Stimulated activated CD8-positive, alpha-beta memory T cell treated with anti-CD3 and anti-CD28 coated beads, Interleukin-12 subunit alpha, Interleukin-12 subunit beta, amount 100 ng/mL, for 1 hour (primary cell): ENCODE measurements around the gene TEX22.

Source experiments
- DNase-seq: peaks from one replicate; pipeline ENCODE4 v3.0.0-alpha.2; 2020; ENCODE audit warnings: low read depth

Gene TEX22

DNA sequence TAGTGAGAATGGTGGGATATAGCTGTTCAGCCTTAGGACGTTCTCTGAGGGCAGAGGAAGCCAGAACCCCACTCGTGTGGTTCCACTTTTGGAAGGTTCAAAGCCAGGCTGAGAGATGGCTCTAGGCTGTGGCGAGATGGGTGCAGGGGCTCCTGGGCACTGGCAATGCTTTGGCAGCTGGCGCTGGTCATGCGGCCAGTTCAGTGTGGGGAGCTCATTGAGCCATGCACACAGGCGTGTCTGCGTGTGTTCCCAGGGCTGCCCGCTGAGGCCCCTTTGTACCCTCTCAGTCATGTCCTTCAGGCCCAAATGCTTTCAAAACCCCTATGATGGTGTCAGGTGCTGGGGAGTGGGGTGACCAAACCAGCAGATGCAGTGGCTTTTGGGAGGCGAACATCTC lies 1.7 kb downstream of the TEX22 start:
- DNase-seq: no peak

DNA sequence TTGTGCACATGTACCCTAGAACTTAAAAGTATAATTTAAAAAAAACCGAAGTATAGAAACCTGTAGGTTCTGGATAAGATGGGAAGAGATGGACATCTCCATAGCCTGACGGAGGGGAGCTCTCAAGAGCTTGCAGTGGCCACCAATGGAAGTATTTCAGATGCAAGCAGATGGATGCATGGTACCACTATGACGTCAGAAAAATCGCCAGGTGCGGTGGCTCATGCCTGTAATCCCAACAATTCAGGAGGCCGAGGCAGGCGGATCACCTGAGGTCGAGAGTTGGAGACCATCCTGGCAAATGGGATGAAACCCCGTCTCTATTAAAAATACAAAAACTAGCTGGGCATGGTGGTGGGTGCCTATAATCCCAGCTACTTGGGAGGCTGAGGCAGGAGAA lies 3.4 kb downstream of the TEX22 start:
- DNase-seq: no peak

DNA sequence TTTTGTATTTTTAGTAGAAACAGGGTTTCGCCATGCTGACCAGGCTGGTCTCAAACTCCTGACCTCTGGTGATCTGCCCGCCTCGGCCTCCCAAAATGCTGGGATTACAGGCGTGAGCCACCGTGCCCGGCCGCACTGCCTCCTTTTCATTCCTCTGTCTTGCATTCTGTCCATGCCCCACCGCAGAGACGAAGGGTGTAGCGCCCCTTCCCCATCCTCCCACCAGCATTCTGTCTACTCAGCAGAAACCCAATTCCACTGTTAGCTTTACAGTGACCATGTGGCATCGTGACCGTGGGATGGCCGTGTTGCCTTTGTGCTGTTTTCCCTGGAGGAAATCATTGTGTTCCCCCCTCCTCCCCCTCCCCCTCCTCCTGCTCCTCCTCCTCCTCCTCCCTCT lies 10.3 kb downstream of the TEX22 start:
- DNase-seq: no peak

DNA sequence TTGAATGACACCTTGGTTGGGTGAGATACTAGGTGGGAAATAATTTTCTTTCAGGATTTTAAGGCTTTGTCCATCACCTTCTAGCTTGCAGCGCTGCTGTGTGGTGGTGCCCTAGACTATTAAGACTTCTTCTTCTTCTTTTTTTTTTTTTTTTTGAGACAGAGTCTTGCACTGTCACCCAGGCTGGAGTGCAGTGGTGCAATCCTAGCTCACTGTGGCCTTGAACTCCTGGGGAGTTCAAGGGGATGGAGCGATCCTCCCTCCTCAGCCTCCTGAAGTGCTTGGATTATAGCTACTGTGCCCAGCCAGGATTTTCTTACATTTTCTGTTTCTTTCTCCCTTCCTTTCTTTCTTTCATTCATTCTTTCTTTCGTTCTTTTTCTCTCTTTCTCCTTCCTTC lies 11.0 kb downstream of the TEX22 start:
- DNase-seq: no peak

DNA sequence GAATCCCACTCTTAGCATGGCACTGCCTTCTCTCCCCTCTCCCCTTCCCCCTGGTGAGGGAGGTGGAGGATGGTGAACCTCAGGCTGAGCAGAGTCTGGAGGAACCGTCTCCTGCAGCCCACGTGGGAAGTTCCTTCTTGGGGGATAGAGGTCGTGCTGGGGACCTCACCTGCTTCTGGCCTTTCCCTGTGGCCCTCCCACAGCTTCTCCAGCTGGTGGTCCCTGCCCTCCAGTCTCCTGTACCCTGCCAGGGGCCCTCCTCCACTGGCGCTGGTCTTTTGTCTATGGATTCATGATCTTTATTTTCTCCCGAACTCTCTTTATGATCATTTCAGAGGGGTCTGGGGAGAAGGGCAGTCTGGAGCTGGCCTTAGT lies 12.3 kb downstream of the TEX22 start:
- DNase-seq: no peak

DNA sequence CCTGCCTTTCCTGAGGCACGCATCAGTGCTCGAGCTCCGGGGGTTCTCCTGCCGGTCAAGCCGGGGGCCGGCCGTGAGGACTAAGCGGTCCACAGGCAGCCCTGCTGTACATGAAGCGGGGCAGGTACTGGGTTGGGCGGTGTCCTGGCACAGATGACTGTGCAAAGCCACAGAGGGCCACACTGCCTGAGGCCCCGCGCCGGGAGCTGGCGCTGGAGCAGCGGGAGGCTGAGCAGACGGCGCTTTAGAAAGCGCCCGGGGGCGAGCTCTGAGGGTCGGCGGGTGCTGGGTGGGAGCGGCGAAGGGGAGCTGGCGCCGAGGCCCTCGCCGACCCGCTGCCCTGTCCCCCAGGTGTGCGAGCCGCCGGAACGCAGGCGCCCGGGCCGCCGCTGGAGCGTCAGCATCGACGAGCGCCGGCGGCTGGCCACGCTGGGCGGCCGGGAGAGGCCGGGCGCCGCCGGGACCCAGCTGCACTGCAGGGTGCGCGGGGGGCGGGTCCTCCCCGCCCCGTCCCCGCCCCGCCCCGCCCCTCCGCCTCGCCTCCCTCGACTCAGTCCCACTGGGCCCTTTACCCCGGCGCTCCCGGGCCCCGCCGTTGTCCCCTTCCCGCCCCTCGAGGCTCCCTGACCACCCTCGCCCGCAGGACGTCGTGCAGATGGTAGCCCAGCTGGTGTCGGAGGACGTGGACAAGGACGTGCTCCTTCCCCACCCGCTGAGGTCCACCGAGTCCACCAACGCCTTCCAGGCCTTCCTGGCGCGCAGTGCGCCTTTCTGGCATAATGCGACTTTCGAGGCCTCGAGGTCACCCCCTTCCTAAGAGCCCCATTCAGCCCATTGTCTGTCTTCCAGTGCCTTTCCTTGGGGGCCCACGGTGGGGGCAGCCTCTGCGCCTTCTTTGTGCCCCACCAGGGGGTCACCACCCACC lies 12.9 kb downstream of the TEX22 start:
- DNase-seq: no peak

DNA sequence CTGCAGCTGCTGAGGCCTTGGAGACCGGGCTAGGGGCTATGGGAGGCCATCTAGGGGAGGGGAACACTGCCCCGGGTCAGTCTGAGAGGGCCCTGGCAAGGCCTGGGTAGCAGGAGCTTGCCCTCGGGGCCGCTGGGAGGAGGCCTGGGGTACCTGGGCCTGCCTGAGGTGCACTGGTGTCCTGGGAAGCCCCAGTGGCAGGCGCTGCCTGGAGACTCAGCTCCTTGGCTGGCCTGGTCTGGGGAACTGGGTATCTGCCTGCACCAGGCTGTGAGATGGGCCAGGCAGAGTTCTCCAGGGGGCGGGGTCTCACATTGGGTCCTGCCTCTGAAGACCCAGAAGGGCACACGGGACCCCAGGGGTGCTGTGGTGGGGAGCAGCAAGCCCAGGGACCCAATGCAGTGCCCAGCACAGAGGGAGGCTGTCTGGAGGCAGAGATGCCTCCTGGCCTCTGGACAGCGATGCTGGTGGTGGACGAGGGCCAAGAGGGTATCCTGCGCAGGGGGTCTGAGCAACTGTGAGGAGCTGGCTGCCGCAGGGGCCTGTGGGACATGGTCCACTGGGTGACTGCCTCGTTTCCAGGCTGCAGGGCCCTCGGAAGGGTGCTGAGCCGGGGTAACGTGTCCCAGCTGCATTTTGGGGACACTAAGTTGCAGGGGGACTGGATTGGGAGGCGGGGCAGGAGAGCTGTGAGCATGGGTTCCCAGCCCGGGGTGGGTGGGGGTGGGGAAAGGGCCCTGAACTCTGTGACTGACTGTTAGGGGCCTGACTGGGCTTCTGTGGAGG lies 13.8 kb downstream of the TEX22 start:
- DNase-seq: no peak

DNA sequence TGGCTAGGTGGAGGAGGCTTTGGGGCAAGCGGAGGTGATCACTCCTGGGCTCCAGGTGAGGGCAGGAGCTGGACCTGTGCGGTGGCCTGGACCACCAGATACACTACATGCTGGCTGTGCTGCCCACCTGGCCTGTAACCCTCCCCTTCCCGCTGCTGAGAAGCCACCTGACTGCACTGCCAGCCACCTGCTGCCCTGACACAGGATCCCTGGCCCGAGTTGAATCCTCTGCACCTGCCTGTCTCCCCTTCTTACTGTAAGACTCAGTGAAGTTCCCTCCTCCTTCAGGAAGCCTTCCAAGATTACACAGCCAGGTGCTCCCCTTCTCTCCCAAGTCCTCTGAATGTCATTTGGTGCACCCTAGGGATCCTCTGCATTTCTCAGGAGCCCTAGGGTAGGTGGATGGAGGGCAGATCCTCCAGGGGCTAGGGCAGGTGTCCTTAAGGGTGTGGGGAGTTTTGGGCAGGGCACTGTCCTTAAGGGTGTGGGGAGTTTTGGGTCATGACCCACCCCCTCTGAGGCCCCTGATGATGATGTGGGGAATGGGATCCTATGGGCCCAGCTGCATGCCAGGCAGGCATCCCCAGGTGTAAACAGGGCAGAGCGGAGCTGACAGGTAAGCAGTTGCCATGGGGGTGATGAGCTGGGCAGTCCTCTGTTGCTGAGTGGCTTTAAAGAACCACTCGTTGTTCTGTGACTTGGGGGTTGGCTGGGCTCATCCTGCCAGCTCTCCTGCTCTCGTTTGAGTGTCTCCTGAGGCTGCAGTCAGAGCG lies 14.6 kb downstream of the TEX22 start:
- DNase-seq: no peak

DNA sequence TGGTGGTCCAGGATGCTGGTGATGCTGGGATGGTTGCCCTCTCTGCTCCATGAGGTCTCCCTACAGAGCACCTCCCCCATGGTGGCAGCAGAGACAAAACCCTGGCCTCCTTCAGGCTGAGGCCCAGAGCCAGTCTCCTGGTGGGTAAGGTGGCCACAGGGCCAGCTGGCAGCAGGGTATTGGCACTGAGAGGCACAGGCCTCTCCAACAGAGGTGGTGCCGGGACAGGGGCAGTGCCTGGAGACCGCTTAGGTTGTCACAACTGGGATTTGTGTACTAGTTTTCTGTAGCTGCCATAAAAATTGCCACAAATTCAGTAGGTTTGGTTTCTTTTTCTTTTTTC lies 15.2 kb downstream of the TEX22 start:
- DNase-seq: no peak

DNA sequence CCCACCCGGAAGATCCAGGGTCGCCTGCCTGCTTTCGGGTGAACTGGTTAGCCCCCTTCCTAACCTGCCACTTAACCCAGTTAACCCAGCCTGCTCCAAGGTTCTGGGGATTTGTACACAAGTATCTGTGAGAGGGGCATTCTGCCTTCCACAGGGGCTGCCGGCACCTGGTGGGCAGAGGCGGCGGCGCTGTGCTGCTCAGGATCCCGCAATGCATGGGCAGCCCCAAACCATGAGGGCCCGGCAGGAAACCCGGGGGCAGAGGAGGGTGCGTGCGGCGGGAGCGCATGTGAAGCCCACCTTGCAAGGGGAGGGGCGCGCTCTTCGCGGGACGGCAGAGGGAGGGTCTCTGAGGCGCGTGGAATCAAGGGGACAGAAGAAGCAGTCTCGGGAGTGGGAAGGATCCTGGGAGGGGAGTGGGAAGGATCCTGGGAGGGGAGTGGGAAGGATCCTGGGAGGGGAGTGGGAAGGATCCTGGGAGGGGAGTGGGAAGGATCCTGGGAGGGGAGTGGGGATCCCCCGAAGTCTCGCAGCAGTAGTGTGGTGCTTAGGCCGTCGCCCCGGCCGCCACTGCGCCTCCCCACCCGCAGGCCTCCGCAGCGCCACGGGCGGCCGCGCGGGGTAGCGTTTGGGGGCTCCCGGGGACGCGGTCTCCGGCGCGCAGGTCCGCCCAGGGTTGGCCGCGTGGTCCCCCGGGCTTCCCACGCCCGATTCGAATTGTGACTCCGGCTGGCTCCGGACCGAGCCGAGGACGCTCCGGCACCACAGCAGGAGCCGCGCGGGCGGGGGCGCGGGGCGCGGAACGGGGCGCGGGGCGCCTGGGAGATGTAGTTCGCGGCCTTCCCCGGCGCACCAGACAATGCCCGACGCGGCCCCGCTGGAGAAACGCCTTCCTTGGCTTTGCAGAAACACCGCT lies 16.4 kb downstream of the TEX22 start:
- peak; percentile 15 for DNase-seq

DNA sequence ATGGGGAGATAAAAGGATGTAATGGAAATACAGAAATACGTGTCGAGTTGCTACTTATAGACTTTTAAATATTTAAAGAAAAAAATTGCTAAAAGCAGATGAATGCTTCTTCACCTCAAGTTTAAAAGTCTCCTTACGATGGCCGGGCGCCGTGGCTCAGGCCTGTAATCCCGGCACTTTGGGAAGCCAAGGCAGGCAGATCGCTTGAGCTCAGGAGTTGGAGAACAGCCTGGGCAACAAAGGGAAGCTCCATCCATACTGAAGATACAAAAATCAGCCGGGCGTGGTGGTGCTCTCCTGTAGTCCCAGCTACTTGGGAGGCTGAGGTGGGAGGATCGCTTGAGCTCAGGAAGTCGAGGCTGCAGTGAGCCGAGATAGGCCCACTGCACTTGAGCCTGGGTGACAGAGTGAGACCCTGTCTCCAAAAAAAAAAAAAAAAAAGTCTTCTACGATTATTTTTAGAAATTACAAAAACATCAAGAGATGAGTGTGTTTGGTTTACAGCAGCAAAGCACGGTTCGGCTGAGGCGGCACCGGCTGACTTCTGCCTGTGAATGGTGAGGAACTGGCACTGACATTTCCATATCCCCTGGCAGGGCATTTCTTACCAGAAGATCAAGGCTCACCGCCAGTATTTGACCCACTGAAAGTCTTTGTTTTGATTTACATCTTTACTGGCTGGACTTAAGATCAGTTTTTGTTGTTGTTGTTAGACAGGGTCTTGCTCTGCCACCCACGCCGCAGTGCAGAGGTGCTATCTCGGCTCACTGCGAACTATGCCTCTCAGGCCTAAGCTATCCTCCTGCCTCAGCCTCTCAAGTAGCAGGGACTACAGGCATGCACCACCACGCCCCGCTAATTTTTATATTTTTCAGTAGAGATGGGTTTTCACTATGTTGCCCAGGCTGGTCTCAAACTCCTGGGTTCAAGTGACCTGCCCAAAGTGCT lies 17.4 kb downstream of the TEX22 start:
- no peak for DNase-seq

DNA sequence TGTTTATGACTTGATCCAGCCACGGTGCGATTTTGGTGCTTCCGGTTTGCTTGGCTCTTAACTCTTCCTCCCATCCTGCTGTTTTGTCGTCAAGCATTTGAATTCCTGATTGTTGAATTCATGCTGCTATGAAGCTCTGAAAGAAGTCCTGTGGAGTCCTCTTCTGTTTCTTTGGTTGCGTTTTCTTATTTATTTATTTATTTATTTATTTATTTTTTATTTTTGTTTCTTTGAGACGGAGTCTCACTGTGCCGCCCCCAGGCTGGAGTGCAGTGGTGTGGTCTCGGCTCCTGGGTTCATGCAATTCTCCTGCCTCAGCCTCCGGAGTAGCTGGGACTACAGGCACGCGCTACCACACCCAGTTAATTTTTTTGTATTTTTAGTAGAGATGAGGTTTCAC lies 18.3 kb downstream of the TEX22 start:
- DNase-seq: no peak

DNA sequence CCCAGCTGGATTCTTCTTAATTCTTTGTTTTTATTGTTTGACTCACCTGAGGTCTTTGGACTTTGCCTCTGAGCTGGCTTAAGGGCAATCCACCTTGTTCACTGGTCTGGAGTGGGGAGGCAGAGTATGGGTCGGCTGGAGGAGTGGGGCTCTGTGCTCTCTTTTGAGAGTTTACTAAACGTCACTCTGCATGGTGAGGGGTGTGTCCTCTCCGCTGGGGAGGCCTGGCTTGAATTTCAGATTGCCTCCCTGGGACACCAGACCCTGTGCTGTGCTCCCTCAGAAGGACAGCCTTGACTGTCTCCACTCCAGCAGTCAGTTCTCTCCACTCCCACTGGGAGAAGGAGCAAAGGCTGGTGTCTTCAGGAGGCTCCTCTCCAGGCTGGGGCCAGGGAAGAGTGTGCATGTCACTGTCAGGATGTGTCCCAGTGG lies 19.4 kb downstream of the TEX22 start:
- DNase-seq: no peak

DNA sequence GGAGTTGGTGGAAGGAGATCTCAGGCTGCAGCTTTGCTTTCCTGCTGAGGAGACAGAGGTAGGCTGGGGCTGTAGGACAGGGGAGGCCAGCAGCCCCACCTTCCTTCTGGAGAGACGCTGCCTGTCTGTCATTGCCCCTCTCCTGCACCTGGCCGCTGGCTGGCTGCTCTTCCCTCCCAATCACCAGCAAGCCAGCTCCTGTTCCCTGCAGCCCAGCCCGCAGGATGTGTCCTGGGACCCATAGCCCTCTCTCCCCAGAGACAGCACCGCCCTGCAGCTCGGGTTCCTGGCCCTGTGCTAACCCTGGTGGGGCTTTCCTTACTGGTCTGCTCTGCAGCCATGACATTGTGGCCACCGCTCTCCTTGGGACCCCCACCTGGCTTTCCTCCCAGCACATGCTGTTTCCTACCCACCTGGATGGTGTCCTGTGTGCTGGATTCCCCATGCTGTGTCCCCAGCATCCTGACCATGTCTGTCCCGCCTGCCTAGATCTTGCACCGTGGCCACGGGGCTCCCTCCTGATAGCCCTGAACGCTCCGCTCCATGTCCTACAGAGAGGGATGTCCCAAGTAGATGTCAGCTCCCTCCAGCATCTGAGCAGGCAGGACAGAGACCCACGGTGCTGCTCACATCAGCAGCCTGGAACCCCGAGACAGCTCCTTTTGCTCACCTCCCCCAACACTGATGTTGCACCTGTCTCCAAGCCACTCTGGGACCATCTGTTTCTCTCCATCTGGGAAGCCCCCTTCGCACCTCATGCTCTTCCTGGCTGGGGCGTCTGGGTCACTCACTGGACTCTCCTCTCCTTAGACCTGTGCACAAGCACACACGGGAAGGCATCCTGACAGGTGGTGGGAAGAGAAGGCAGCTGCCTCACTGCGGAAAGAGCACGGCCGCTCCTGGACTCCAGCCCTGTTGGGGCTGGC lies 20.2 kb downstream of the TEX22 start:
- DNase-seq: no peak

DNA sequence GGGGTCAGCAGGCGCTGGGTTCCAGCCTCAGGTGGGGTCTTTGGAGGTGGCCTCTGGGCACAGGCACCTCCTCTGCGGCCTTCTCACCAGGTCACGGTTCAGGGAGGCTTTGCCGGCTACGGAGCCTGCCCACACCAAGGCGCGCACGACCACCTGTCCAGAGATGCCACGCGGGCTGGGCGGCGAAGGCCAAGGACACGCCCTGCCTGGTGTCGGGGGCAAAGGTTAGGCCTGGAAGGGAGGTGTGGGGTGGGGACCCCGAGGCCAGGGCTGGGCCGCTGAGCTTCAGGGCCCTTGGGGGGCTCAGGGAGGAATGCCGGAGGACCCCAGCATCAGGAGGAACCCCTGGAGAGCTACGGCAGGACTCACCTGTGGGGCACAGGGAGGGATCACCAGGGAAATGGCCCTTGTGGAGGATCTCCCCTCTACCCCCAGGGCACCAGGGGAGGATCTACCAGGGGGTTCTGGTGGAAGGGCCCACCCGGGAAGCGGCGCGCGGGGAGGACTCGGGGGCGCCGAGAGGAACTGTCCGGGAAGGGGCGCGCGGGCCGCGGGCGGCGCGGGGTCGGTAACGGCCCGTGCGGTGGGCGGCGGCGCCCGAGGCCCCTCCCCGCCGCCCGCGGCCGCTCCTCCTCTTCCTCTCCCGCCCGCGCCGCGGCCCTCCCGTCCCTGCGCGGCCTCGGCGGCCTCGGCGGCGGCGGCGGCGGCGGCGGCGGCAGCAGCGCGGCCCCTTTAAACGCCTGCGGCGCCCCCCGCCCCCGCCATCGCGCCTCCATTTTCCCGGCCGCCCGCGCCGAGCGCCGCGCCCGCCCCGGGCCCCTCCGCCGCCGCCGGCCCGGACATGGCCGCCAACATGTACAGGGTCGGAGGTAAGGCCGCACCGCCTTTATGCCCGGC lies 21.1 kb downstream of the TEX22 start, which contains the start of gene MTA1:
MTA1 (plus strand) TSS at position 633 of the 897 bp plus-strand sequence; CDS start at position 842, 209 bp downstream.
- DNase-seq: no peak

DNA sequence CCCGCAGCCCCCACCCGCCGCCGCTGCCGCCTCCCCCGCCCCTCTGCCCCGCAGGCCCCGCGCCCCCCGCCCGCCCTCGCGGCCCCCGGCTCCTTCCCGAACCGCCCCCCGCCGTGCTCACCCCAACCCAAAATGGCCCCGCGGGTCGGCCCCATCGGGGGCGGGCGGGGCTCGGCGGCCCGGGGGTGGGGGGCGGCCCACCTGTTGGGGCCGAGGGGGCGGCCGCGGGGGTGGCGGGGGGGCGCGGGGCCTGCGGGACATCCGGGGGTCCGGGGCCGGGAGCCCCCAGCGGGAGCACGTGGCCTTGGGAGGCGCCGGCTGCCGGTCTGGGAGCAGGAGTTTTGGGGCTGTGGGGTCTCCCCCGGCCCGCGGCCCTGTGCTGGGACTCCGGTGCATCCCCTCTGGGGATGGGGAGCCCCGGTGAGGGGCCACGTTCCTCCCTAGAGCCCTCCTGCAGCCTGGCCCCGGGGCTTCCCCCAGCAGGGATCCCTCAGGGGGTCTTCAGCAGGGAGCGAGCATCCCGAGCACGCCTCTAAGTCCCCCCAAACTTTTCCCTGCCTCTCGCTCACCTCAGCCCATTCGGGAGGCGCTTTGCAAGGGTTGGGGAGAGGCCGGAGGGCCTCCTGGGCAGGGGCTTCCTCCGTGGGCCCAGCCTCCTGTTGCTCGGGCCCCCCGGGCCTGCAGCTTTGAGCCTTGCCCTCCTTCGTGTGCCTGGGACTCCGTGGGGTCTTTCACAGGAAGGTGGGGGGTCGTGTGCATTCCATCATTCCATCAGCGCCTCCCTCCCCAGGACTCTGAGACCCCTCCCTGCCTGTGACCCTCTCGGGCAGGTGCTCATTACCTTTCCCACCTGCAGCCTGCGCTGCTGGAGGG lies 22.0 kb downstream of the TEX22 start:
- DNase-seq: no peak
